ENCODE measurements around the gene NUP210.

NUP210 gene

DNA sequence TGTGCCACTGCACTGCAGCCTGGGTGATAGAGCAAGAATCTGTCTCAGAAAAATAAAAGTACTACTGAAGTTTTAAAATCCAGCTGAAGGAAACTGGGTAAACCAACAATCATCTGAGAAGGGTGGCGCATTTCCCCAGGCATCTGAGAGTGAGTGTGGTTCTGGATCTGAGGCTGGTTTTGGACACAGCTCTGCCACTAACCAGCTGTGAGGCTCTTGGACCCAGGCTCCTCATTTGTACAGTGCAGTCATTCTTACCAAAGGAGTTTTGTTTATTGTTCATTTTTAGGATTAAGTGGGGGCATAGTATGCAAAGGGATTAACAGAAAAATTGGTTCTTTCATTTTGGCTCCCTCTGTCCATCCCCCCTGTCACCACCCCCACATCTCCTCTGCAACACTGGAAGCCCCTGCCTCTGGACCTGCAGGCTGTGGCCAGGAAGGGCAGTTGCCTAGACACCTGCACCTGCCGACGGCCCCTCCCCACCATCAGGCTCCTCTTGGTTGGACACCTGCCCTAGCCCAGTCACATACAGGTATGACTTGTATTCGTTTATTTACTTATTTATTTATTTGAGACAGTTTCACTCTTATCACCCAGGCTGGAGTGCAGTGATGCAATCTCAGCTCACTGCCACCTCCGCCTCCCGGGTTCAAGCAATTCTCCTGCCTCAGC is 8.8 kb downstream of the NUP210 start:
- no peak overlapping the region for H3K4me3 ChIP-seq
- no peak overlapping the region for H3K27ac ChIP-seq

DNA sequence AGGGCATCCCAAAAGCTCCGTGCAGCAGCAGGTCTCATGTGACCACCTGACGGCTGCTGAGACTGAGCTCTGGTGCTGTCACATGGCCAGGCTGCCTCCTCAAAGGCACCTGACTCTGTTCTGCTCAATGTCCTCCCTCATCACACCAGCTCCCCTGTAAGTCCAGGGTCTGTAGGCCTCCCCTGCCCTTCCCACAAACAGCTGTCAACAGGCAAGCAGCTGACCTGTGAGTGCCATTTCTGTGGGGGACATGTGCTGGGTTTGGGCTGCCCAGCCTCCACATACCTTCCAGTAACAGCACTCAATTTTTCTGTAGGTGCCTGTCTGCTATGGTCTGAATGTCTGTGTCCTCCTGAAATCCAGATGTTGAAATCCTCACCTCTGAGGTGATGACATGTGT is 11.2 kb downstream of the NUP210 start:
- Histone ChIP-seq H3K27ac (no peak overlapping the region), H3K4me3 (no peak overlapping the region)

DNA sequence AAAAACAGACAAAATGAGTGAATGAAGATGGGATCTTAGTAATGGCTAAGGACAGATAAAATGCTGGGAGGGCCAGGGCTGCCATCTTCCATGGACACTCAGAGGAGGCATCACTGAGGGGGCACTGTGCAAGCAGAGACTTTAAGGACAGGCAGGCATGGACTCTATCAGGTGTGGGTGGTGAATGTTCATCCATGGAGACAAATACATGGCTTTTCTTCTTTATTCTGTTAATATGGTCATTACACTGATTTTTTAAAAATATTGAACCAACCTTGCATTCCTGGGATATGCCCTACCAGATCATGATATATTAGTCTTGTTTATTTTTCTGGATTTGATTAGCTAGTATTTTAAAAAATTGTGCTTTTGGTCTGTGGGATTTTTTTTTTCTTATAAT is 12.2 kb downstream of the NUP210 start:
- no peak overlapping the region for H3K4me3 ChIP-seq

DNA sequence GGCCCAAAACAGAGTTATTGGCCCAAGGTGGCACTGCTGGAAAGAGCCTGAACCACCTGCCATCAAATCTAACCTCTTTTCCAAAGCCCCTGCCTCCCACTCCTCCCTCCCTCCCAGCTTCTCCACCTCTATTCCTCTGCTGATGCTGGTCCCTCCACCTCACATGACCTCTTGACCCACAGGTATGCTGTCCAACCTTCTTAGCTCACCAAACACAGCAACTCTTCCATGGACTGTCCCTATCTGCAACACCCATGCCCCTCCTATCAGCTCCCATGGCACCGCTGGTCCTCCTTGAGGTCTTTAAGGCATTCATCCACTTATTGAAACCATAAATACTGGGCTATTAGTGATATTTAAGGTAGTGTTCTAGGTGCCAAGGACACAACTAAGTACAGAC is 12.6 kb downstream of the NUP210 start:
- no peak overlapping the region for H3K27ac ChIP-seq
- no peak overlapping the region for H3K4me3 ChIP-seq

More for the DNA sequence above, 12.2 kb downstream of the NUP210 start:
- H3K27ac ChIP-seq: no peak overlapping the region

DNA sequence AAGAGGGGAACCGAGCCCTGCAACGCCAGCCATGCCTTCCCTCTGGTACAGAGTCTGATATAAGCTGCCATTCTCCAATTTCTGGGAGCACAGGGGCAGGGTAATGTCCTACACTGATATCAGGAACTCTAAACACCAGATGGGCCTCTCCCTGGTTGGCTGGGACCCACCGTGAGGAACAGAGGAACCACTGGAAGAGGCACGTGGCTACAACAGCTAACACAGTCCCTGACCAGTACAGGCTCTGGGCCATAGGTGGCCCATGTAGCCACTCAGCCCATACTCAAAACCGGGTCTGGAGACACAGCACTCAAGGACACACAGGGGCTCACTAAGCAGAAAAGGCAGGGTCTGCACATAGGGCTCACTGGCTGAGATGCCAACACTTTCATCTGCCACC is 13.9 kb downstream of the NUP210 start:
- no peak overlapping the region for H3K27ac ChIP-seq
- no peak overlapping the region for H3K4me3 ChIP-seq

DNA sequence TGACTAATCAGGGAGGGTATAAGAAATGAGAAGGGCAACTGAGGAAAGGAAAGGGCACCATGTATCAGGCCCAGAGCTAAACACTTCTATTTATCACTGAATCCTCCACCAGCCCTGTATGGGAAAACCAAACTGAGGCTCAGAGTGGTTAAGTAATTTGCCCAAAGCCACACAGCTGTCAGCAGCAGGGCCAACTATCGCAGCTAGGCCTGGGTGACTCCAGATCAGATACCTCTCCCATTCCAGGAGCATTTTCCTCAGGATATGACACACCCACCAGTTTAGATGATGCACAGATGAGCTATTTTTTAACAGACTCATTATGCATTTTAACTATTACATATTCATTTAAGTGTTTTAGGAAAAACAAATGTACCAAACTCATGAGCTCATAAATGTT is 14.5 kb downstream of the NUP210 start:
- no peak overlapping the region for H3K4me3 ChIP-seq
- H3K27ac ChIP-seq: no peak overlapping the region

DNA sequence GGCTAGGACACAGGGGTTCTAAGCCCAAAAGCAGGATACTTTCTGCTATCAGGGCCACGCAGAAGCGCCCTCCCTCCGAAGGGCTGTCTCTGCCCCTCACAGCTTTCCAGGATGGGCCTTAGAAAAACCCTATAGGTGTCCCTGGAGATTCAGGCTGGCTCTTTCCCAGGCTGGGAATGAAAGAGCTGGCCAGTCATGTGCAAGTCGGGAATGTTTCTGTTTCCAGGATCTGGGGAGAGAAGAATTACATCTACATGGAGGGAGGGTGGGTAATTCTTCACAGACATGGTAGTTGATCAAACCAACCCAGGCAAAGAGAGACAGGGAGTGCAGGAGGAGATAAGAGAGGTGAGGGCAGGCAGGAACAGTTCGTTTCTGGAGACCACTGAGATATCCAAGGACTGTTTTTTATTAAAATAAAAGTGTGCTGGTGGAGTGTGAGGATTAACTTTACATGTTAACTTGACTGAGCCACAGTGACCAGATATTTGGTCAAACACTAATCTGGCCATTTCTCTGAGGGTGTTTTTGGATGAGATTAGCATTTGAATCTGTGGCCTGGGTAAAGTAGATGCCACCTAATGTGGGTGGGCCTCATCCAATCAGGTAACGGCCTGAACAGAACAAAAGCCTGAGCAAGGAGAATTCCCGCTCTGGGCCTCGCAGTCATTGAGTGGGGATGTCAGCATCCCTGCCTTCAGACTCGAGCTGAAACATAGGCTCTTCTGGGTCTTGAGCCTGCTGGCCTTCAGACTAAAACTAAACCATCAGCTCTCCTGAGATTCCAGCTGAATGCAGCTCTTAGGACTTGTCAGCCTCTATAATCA is 15.3 kb downstream of the NUP210 start:
- Histone ChIP-seq H3K27ac (no peak overlapping the region), H3K4me3 (no peak overlapping the region)

DNA sequence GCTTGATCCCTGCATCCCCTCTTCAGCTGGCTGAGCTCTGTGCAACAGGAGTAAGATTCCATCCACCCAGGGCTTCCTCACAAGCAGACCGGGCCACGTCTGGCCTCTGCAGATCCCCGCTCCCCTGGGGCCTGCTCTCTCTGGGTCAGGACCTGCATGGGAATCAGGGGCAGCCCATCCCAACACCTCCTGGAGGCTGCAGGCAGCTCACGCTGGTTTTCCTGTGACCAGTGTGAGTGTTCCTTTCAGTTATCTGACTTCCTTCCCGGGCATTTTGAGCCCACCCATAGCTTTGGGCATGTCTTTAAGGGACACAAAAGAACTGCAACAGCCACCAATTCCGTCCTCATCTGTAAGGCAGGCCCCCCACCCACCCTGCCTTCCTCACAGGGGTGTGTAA is 16.3 kb downstream of the NUP210 start:
- H3K4me3 ChIP-seq: no peak overlapping the region
- no peak overlapping the region for H3K27ac ChIP-seq

DNA sequence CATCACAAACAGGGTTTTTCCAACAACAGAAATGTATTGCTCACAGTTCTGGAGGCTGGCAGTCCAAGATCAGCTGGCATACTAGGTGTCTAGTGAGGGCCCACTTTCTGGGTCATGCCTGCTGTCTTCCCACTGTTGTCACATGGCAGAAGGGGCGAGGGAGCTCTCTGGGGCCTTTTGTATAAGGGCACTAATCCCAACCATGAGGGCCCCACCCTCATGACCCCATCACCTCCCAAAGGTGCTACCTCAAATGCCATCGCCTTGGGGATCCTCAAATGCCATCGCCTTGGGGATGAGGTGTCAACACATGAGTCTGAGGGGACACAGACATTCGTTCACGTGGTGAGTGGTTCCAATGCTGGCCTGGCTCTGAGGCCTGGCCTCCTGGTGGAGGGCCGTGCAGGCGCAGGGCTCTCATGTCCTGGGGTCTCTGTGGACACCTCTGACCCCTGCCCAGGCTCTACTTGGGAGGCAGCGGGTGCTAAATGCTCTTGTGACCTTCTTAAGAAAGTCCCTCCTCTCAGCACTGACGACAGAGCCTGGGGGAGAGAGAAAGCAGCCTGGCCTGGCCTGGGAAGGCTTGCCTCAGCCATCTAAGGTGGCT is 16.8 kb downstream of the NUP210 start:
- Histone ChIP-seq H3K27ac (no peak overlapping the region), H3K4me3 (no peak overlapping the region)

DNA sequence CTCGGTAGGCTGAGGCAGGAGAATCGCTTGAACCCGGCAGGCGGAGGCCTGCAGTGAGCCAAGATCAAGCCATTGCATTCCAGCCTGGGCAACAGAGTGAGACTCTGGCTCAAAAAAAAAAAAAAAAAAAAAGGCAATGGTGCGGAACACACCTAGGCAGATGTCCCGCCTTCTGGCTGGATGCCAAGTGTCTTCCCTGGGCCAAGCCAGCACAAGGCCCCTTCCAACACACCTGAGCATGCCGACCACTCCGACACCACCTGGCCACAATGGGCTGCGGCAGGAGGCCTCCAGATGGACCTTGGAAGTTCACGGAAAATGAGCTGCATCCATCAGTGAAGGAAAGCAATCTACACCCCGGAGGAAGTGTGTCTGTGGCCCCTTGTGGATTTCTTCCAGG is 19.0 kb downstream of the NUP210 start:
- Histone ChIP-seq H3K4me3 (no peak overlapping the region), H3K27ac (no peak overlapping the region)

DNA sequence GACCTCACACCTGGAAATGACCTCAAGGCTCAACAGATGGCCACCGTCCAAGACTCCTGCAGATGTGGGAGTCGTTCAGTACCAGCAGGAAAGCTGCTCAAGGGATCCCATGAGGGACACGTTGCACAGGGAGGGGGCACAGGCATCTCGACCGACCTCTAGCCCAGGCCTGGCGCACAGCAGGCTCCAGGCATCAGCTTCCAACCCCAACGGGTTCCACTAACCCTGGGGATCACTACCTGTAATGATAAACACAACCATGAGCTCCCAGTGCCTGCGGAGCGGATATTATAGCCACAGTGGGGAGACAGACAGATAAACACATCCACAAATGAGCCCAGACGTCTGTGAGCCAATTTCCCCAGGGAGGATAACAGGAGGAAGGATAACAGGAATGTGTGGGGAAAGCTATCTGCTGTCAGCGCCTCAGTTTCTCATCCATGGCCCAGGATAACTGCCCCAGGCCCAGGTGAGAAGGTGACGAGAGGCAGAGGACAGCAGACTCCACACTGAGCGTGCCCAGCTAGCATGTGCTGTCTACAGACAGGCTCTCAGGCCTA is 19.9 kb downstream of the NUP210 start:
- H3K27ac ChIP-seq: no peak overlapping the region
- H3K4me3 ChIP-seq: no peak overlapping the region

DNA sequence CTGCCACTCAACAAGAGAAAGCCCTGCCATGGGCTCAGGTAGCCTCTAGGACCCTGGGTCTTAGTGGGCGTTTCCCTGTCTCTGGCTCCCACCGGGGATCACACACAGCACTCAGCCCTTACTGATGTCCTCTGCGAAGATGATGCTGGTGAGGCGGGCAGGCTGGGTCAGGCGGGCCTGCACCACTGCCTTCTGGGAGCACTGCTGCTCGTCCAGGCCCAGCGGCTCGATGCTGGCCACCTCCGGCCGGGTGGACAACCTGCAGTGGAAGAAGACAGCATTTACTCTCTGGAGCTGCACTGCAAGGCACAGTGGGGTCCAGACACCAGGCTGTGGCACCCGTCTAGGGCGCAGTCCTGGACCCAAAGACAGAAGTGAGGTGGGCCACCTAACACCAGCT is 20.5 kb downstream of the NUP210 start:
- Histone ChIP-seq H3K4me3 (no peak overlapping the region), H3K27ac (no peak overlapping the region)

DNA sequence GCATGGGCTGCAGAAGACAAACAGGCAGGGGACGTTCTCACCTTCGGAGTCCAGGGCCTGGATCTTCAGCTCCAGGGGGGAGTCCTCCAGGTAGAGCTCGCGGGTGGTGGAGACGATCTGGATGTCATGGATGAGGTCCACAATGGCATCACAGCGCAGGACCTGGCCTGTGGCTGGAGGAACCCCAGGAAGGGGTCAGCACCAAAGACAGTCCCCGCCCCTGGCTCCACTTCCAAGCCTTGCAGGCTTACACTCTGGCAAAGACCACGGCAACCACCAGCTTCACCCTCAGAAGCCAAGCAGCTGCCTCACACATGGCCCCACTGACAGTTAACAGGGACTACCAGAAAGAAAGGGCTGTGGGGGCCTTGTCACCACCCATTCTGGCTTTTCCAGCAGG is 22.8 kb downstream of the NUP210 start:
- H3K4me3 ChIP-seq: no peak overlapping the region
- H3K27ac ChIP-seq: no peak overlapping the region

DNA sequence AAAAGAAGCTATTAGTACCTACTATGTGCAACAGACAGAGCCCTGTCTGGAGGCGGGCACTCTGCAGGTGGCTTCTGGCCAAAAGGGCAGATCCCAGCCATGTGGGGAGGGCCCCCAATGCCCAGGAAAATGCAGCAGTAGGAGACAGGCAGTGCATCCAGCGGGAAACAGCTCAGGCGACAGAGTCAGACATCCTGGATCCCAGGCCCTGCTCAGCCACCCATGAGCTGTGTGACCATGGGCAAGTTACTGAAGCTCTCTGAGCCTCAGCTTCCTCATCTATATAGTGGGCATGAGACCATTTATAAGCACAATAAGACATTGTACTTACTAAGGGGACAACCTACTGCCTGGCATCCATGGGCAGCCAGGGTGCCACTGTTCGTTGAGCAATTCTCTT is 25.8 kb downstream of the NUP210 start:
- Histone ChIP-seq H3K27ac (no peak overlapping the region), H3K4me3 (no peak overlapping the region)

DNA sequence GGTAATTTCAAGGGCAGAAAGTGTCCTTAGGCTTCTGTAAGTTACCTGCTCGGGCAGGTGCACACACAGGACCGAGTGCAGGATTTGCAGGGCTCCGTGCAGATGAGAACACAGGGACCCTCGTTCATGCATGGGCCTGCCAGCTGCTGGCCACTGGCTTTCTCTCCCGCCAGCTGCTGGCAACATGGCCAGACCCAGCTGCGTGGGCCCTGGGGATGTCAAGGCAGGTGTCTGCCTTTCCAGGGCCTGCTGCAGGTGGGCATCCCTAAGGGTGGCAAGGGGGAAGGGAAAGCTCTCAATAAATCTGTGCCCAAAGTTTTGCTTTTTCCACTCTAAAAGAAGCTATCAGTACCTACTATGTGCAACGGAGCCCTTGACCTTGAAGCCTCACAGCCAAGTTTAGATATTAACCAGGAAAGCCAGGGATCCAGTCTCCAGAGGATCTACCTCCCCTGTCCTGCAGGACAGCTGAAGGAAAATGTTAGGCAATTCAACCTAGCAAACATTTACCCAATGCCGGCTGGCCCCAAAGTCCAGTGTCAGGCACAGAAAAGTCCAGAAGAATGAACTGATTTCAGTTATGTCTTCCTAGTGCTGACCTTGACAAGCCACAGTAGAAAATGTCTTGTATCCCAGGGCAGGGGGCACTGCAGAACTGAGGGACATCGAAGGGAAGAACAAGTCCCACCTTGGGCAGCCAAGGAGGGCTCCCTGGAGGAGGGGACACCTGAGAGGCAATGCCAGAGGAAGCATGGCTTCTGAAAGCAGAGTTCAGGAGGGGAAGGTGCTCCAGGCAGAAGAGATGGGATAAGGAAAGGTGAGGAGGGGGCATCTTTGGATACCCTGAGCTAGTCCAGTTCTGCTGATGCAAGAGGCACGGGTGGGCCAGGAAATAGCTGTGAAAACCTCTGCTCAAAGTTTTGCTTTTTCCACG is 26.4 kb downstream of the NUP210 start:
- Histone ChIP-seq H3K4me3 (no peak overlapping the region), H3K27ac (no peak overlapping the region)

DNA sequence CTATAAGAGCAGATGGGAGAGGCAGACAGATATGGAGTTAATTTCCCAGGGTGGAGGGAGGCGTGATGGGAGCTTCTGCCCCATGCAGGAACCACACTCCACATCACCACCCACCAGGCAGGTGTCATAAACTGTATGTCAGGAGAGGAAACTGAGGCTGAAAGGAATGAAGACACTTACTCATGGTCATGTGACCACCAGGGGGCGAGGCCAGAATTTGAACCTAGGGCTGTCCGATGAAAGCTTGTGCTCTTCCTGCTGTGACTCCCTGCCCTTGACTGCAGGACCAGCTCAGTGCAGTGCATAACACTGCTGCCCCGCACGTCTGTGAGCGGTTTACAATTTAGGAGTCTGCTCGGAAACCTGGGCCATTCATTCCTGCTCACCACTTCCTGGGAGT is 28.8 kb downstream of the NUP210 start:
- Histone ChIP-seq H3K4me3 (no peak overlapping the region), H3K27ac (no peak overlapping the region)

DNA sequence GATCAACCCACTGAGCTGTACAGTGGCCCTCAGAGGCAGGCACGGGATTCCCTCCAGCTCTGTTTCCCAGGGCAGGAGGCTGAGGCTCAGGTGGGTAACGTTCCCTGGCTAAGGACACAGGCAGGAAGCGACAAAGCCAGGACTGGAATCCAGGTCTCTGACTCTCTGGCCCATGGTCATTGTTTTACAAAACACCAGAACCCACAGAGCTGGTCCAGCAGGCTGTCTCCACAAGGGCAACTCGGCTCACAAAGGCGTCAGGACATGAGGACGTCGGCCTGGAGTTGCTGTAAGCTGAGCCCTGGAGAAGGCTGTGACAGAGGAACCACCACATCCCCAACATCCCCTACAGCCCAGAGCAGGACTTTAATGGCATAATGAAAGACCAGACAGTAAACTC is 30.7 kb downstream of the NUP210 start:
- no peak overlapping the region for H3K27ac ChIP-seq
- no peak overlapping the region for H3K4me3 ChIP-seq

DNA sequence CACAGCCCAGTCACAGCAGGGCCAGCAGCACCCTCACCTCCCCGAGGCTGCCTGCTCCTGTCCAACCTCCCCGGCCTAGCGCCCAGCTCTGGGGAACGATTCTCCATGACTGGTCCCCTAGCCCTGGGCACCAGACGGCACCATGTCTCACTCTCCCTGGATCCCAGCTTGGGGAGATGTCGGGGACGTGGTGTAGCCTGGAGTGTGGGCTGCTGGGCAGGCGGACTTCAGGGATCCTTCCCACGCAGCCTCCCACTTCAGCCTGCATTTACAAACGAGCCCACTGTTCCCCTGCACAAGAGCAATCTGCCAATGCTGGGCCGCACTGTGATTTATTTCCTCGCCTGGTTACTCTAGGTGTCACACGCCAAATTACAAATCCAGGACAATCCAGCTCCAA is 31.3 kb downstream of the NUP210 start:
- Histone ChIP-seq H3K27ac (no peak overlapping the region), H3K4me3 (no peak overlapping the region)

DNA sequence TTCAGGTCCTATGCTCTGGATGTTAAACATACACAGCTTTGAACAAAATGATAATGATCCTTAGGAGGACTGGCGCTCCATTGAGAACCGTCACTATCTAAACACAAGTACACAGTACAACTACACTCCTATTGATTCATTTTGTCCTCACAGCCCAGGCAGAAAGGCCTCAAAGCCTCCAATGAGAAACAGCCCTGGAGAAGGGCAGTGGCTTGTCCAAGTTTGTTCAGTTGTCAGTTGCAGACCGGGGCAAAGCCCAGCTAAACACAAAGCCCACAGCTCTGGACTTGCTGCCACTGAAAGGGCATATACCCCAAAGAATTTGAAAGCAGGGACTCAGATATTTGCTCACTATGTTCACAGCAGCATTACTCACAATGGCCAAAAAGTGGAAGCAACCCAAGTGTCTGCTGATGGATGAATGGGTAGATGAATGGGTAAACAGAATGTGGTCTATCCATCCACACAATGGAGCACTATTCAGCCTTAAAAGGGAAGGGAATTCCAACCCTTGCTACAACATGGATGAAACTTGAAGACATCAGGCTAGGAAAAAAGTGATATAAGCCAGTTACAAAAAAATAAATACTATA is 34.7 kb downstream of the NUP210 start:
- Histone ChIP-seq H3K4me3 (no peak overlapping the region), H3K27ac (no peak overlapping the region)
